Measurements from ENCODE around the gene KCNH5.

Gene KCNH5

GRCh38 chr14:62734831-62735230 lies 310.4 kb downstream of the KCNH5 start:
- H3K27me3 Mint-ChIP-seq, result no peaks in the 10 kb centered on the region
- no peaks in the 10 kb centered on the region for H3K36me3 Mint-ChIP-seq
- DNase-seq (ENCODE audit: low spot score in 2 of 2) (no peak), ATAC-seq (ENCODE audit: low read depth) (no peak)
- no peaks in the 10 kb centered on the region for H3K4me1 Mint-ChIP-seq
- no peak overlapping the region for H3K27ac Mint-ChIP-seq
- no peak overlapping the region for H3K4me3 Mint-ChIP-seq
- H3K9me3 Mint-ChIP-seq, result no peaks in the 10 kb centered on the region

- H3K27ac Mint-ChIP-seq, result no peak overlapping the region
- H3K4me3 Mint-ChIP-seq, result no peak overlapping the region
- no peaks in the 10 kb centered on the region for H3K36me3 Mint-ChIP-seq
- no peaks in the 10 kb centered on the region for H3K4me1 Mint-ChIP-seq
- DNase-seq (ENCODE audit: low spot score in 2 of 2) (no peak), ATAC-seq (ENCODE audit: low read depth) (no peak)
- H3K27me3 Mint-ChIP-seq, result no peaks in the 10 kb centered on the region
- peaks cover 9% of the 10 kb centered on the region for H3K9me3 Mint-ChIP-seq
Observed at GRCh38 chr14:62722406-62722805, 322.9 kb downstream of the KCNH5 start.

- Mint-ChIP-seq H3K9me3 (peaks cover 10% of the 10 kb centered on the region), H3K27ac (no peak overlapping the region), H3K4me1 (no peaks in the 10 kb centered on the region), H3K4me3 (no peak overlapping the region), H3K36me3 (no peaks in the 10 kb centered on the region), H3K27me3 (no peaks in the 10 kb centered on the region)
- no peak for DNase-seq (ENCODE audit: low spot score in 2 of 2)
- ATAC-seq (ENCODE audit: low read depth), result no peak
Observed at GRCh38 chr14:62718629-62719028, 326.6 kb downstream of the KCNH5 start.

DNA sequence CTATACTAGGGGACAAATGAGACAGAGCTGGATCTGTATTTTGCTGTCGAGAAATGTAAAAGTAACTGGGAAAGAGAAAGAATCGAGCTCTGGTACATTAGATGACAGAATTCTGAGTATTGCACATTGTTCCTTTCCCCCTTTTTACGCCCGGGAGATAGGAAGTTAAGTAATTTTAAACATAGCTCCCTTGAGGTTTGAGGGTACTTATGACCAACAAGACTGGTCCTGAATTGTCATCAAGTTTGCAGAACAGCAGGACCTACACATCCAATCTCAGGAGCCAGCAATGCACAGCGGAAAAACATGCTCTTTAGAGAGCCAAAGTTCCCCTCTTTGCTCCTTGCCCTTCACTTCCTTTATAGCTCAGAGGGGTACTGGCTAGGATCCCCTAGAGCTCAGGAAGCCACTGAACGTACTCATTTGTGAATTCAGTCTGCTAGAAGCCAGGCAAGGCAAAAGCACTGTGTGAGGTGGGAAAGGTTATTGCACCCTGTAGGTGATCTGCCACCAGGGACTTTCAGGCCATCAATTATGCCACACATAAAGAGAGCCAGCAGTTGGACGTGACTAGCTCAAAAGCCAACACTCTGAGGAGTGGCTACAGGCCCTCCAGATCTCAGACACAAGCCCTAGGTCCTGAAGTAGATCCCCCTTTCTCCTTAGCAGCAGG lies 333.8 kb downstream of the KCNH5 start:
- H3K4me3 Mint-ChIP-seq, result no peak overlapping the region
- H3K27ac Mint-ChIP-seq, result no peak overlapping the region
- no peak for DNase-seq (ENCODE audit: low spot score in 2 of 2)
- peaks cover 1% of the 10 kb centered on the region for H3K9me3 Mint-ChIP-seq
- H3K4me1 Mint-ChIP-seq, result no peaks in the 10 kb centered on the region
- H3K36me3 Mint-ChIP-seq, result no peaks in the 10 kb centered on the region
- peaks cover 2% of the 10 kb centered on the region for H3K27me3 Mint-ChIP-seq
- ATAC-seq (ENCODE audit: low read depth), result no peak

GRCh38 chr14:62710811-62711210 lies 334.4 kb downstream of the KCNH5 start:
- Mint-ChIP-seq H3K36me3 (no peaks in the 10 kb centered on the region), H3K4me3 (no peak overlapping the region), H3K27ac (no peak overlapping the region), H3K9me3 (peaks cover 1% of the 10 kb centered on the region), H3K27me3 (peaks cover 2% of the 10 kb centered on the region), H3K4me1 (no peaks in the 10 kb centered on the region)
- no peak for DNase-seq (ENCODE audit: low spot score in 2 of 2)
- no peak for ATAC-seq (ENCODE audit: low read depth)

DNA sequence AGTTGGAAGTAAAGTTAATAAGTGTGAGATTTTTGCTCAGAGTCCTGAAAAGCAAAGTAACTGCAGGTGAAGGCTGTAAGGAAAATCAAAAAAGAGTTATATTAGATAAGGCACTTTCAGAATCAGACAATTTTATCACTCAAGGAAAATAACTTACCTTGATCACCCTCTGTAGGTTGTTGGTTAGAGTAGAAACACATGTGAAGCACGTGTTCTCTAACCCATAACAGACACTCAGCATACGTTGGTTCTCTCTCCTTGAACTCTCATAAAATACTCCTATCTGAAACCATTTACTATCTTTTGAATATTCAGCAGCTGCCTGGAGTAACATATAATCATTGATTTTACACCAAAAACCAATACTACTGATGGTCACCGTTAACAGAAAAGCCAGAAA lies 335.5 kb downstream of the KCNH5 start:
- no peak overlapping the region for H3K4me3 Mint-ChIP-seq
- DNase-seq (ENCODE audit: low spot score in 2 of 2), result no peak
- ATAC-seq (ENCODE audit: low read depth), result no peak

GRCh38 chr14:62706217-62706616 lies 339.0 kb downstream of the KCNH5 start:
- H3K36me3 Mint-ChIP-seq, result no peaks in the 10 kb centered on the region
- H3K27ac Mint-ChIP-seq, result no peak overlapping the region
- DNase-seq (ENCODE audit: low spot score in 2 of 2) (no peak), ATAC-seq (ENCODE audit: low read depth) (no peak)
- no peaks in the 10 kb centered on the region for H3K4me1 Mint-ChIP-seq
- no peaks in the 10 kb centered on the region for H3K9me3 Mint-ChIP-seq
- H3K4me3 Mint-ChIP-seq, result no peak overlapping the region
- H3K27me3 Mint-ChIP-seq, result no peaks in the 10 kb centered on the region

More for the DNA sequence above, 335.5 kb downstream of the KCNH5 start:
- Mint-ChIP-seq H3K36me3 (no peaks in the 10 kb centered on the region), H3K9me3 (no peaks in the 10 kb centered on the region), H3K27me3 (peaks cover 2% of the 10 kb centered on the region), H3K27ac (no peak overlapping the region), H3K4me1 (no peaks in the 10 kb centered on the region)

- Mint-ChIP-seq H3K27me3 (no peaks in the 10 kb centered on the region), H3K4me1 (no peaks in the 10 kb centered on the region), H3K27ac (no peak overlapping the region), H3K36me3 (no peaks in the 10 kb centered on the region), H3K9me3 (peaks cover 1% of the 10 kb centered on the region), H3K4me3 (no peak overlapping the region)
- ATAC-seq (ENCODE audit: low read depth) (no peak), DNase-seq (ENCODE audit: low spot score in 2 of 2) (no peak)
Observed at GRCh38 chr14:62697461-62697860, 347.8 kb downstream of the KCNH5 start.

GRCh38 chr14:62696929-62697328 lies 348.3 kb downstream of the KCNH5 start:
- Mint-ChIP-seq H3K36me3 (no peaks in the 10 kb centered on the region), H3K4me1 (no peaks in the 10 kb centered on the region), H3K27me3 (no peaks in the 10 kb centered on the region), H3K4me3 (no peak overlapping the region), H3K9me3 (peaks cover 1% of the 10 kb centered on the region), H3K27ac (no peak overlapping the region)
- ATAC-seq (ENCODE audit: low read depth), result no peak
- DNase-seq (ENCODE audit: low spot score in 2 of 2), result no peak

DNA sequence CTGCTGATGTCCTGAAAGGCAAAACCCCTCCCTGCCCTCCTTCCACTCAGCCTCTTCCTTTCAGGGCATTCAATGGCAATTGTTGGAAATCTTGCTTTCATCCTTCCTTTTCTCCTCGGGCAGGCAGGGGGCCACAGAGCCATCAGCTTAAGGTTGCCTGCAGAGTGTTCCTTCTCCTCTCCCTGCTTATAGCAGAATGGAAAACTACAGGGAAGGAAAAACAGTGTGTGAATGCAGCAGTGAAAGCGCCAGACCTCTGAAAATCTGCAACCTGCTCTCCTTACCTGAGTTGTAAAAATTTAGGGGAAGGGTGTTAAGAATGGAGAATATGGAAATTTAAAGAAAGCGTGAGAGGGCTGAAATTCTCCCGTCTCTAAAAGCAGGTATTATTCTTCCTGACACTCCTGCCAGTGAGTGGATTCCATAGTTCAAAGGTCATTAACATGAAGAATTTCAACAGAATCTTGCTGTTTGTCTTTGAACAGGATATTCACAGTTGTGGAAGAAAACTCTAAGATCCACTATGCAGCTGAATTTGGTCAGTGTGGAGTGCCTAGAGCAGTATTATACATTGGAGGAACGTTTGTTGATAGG lies 348.8 kb downstream of the KCNH5 start:
- no peaks in the 10 kb centered on the region for H3K27me3 Mint-ChIP-seq

DNA sequence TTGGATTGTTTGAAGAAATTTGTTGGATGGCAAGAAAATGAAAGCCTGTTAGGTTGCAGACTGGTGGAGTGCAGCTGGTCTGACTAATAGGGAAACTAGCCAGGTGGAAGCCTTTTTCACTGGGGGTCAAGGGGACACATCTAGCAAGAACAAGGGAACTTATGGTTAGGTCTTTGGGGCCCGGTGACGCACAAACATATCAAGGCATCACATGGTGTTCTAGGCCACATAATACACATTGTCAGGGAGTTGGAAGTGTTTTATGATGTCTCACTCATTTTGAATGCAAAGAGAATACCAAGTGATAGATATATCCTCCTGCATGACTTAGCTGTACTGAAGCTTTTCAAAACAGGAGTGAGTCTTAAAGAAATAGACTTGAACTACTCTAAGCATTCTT lies 351.2 kb downstream of the KCNH5 start:
- Mint-ChIP-seq H3K36me3 (no peaks in the 10 kb centered on the region), H3K27ac (no peak overlapping the region), H3K9me3 (peaks cover 2% of the 10 kb centered on the region), H3K27me3 (no peaks in the 10 kb centered on the region), H3K4me1 (no peaks in the 10 kb centered on the region), H3K4me3 (no peak overlapping the region)
- no peak for DNase-seq (ENCODE audit: low spot score in 2 of 2)
- no peak for ATAC-seq (ENCODE audit: low read depth)

More for the DNA sequence above, 348.8 kb downstream of the KCNH5 start:
- H3K36me3 Mint-ChIP-seq, result no peaks in the 10 kb centered on the region
- no peaks in the 10 kb centered on the region for H3K4me1 Mint-ChIP-seq
- DNase-seq (ENCODE audit: low spot score in 2 of 2) (no peak), ATAC-seq (ENCODE audit: low read depth) (no peak)
- H3K27ac Mint-ChIP-seq, result no peak overlapping the region
- H3K9me3 Mint-ChIP-seq, result peaks cover 1% of the 10 kb centered on the region
- H3K4me3 Mint-ChIP-seq, result no peak overlapping the region

- Mint-ChIP-seq H3K4me3 (no peak overlapping the region), H3K9me3 (peaks cover 2% of the 10 kb centered on the region), H3K27ac (no peak overlapping the region), H3K27me3 (no peaks in the 10 kb centered on the region), H3K36me3 (no peaks in the 10 kb centered on the region), H3K4me1 (no peaks in the 10 kb centered on the region)
- DNase-seq (ENCODE audit: low spot score in 2 of 2) (no peak), ATAC-seq (ENCODE audit: low read depth) (no peak)
Observed at GRCh38 chr14:62692490-62693106, 352.7 kb downstream of the KCNH5 start.

GRCh38 chr14:62691647-62692489 lies 353.4 kb downstream of the KCNH5 start:
- no peaks in the 10 kb centered on the region for H3K36me3 Mint-ChIP-seq
- no peak overlapping the region for H3K27ac Mint-ChIP-seq
- ATAC-seq (ENCODE audit: low read depth), result no peak
- DNase-seq (ENCODE audit: low spot score in 2 of 2), result no peak
- H3K27me3 Mint-ChIP-seq, result no peaks in the 10 kb centered on the region
- peaks cover 2% of the 10 kb centered on the region for H3K9me3 Mint-ChIP-seq
- H3K4me3 Mint-ChIP-seq, result no peak overlapping the region
- no peaks in the 10 kb centered on the region for H3K4me1 Mint-ChIP-seq

DNA sequence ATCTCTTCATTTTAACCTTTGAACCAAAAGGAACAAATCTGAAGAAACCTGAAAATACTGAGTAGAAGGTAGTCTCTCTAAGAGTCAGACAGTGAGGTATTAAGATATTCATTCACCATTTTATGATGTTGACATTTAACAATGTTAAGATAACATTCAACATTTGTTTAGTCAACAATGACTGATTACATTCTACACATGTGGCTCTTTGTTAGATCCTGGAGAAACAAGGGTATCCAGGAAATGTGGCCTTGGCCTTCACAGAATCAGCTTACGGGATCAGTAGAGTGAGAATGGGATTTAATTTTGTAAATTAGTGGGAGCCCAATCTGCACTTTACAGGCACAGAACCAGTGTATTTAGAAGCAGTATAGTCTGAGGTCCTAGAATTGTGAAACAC lies 355.5 kb downstream of the KCNH5 start:
- no peaks in the 10 kb centered on the region for H3K4me1 Mint-ChIP-seq
- H3K27me3 Mint-ChIP-seq, result no peaks in the 10 kb centered on the region
- ATAC-seq (ENCODE audit: low read depth) (no peak), DNase-seq (ENCODE audit: low spot score in 2 of 2) (no peak)
- no peaks in the 10 kb centered on the region for H3K36me3 Mint-ChIP-seq
- H3K9me3 Mint-ChIP-seq, result peaks cover 2% of the 10 kb centered on the region
- no peak overlapping the region for H3K27ac Mint-ChIP-seq
- H3K4me3 Mint-ChIP-seq, result no peak overlapping the region
